Liver (tissue), 9 donors: Measurements from ENCODE around the gene PTPRD. TPM values are rescaled to one million over a fixed set of nuclear protein-coding genes. Genes with fewer than 3 reads are reported as not detected.

Source experiments
- DNase-seq: peaks from one replicate; pipeline ENCODE4 v3.0.0-alpha.2; 2017; ENCODE audit warnings: low spot score
- H3K27ac ChIP-seq, 2 donors: one replicate each; pipeline ENCODE4 v1.7.0; 2013; ENCODE audit warnings: inconsistent platforms in 2 of 2, low read length in 2 of 2, control low read depth in 1 of 2, low read depth in 1 of 2, mild to moderate bottlenecking in 1 of 2
- H3K27me3 ChIP-seq, 4 donors: one replicate each; pipeline versions ENCODE4 v1.6.1 to v1.7.0; 2013; ENCODE audit warnings: low read length in 3 of 4, inconsistent platforms in 1 of 4, mild to moderate bottlenecking in 1 of 4, moderate library complexity in 1 of 4; ENCODE audit not compliant: control insufficient read depth in 4 of 4, insufficient read depth in 4 of 4
- H3K36me3 ChIP-seq, 4 donors: one replicate each; pipeline versions ENCODE4 v1.6.1 to v1.7.0; 2013; ENCODE audit warnings: low read length in 3 of 4, mild to moderate bottlenecking in 3 of 4, low read depth in 1 of 4, moderate library complexity in 1 of 4; ENCODE audit not compliant: control insufficient read depth in 4 of 4, insufficient read depth in 3 of 4
- H3K4me1 ChIP-seq, 4 donors: one replicate each; pipeline versions ENCODE4 v1.6.1 to v1.7.0; 2013; ENCODE audit warnings: low read length in 3 of 4, mild to moderate bottlenecking in 3 of 4, moderate library complexity in 1 of 4; ENCODE audit not compliant: control insufficient read depth in 4 of 4, insufficient read depth in 4 of 4
- H3K4me3 ChIP-seq, 3 donors: one replicate each; pipeline versions ENCODE4 v1.6.1 to v1.7.0; 2013; ENCODE audit warnings: low read length in 3 of 3, control low read depth in 1 of 3, low read depth in 1 of 3, mild to moderate bottlenecking in 1 of 3
- H3K9ac ChIP-seq, 2 donors: one replicate each; pipeline ENCODE4 v1.7.0; 2013; ENCODE audit warnings: low read length in 2 of 2, mild to moderate bottlenecking in 2 of 2, moderate library complexity in 2 of 2, control low read depth in 1 of 2, low read depth in 1 of 2
- H3K9me3 ChIP-seq, 4 donors: one replicate each; pipeline versions ENCODE4 v1.6.1 to v1.7.0; 2013; ENCODE audit warnings: low read length in 3 of 4; ENCODE audit not compliant: control insufficient read depth in 4 of 4
- ATF3 ChIP-seq: IDR thresholded peaks from 2 replicates; pipeline ENCODE4 v1.6.1; 2016; ENCODE audit warnings: antibody characterized with exemption
- CTCF ChIP-seq: fragments of 150-350 bp; IDR thresholded peaks from 2 replicates; pipeline ENCODE4 v1.5.1; 2017; ENCODE audit warnings: improper control_type of control experiment, low read depth, low read length; ENCODE audit not compliant: missing input control
- EGR1 ChIP-seq, 2 donors: IDR thresholded peaks; 2 replicates each; pipeline ENCODE4 v1.6.1; 2016 to 2018; ENCODE audit warnings: antibody characterized with exemption in 2 of 2, low read depth in 2 of 2
- FOXA1 ChIP-seq: IDR thresholded peaks from 2 replicates; pipeline ENCODE4 v1.6.1; 2016; ENCODE audit warnings: antibody characterized with exemption
- FOXA2 ChIP-seq: IDR thresholded peaks from 2 replicates; pipeline ENCODE4 v1.6.1; 2016; ENCODE audit warnings: antibody characterized with exemption
- GABPA ChIP-seq, 2 donors: IDR thresholded peaks in 1 of 2; conservative IDR thresholded peaks in 1 of 2; 2 replicates each; pipeline ENCODE4 v1.6.1; 2016; ENCODE audit warnings: antibody characterized with exemption in 2 of 2, mild to moderate bottlenecking in 1 of 2, moderate library complexity in 1 of 2
- HNF4A ChIP-seq, 2 donors: conservative IDR thresholded peaks; 2 replicates each; pipeline ENCODE4 v1.6.1; 2016; ENCODE audit warnings: antibody characterized with exemption in 2 of 2, mild to moderate bottlenecking in 2 of 2
- HNF4G ChIP-seq: IDR thresholded peaks from 2 replicates; pipeline ENCODE4 v1.6.1; 2016; ENCODE audit warnings: antibody characterized with exemption
- JUND ChIP-seq, 2 donors: IDR thresholded peaks; 2 replicates each; pipeline ENCODE4 v1.6.1; 2016; ENCODE audit warnings: antibody characterized with exemption in 2 of 2
- MAX ChIP-seq: IDR thresholded peaks from 2 replicates; pipeline ENCODE4 v1.6.1; 2016; ENCODE audit warnings: antibody characterized with exemption
- NR2F2 ChIP-seq: IDR thresholded peaks from 2 replicates; pipeline ENCODE4 v1.6.1; 2016; ENCODE audit warnings: antibody characterized with exemption
- RAD21 ChIP-seq, 2 donors: IDR thresholded peaks; 2 replicates each; pipeline ENCODE4 v1.6.1; 2016; ENCODE audit warnings: antibody characterized with exemption in 2 of 2, mild to moderate bottlenecking in 2 of 2
- REST ChIP-seq: IDR thresholded peaks from 2 replicates; pipeline ENCODE4 v1.6.1; 2016; ENCODE audit warnings: antibody characterized with exemption, mild to moderate bottlenecking
- RXRA ChIP-seq, 2 donors: IDR thresholded peaks; 2 replicates each; pipeline ENCODE4 v1.6.1; 2017 to 2018; ENCODE audit warnings: antibody characterized with exemption in 2 of 2, mild to moderate bottlenecking in 1 of 2
- SP1 ChIP-seq: IDR thresholded peaks from 2 replicates; pipeline ENCODE4 v1.6.1; 2018; ENCODE audit warnings: antibody characterized with exemption, mild to moderate bottlenecking
- TAF1 ChIP-seq: conservative IDR thresholded peaks from 2 replicates; pipeline ENCODE4 v1.6.1; 2016; ENCODE audit warnings: antibody characterized with exemption, mild to moderate bottlenecking
- YY1 ChIP-seq: IDR thresholded peaks from 2 replicates; pipeline ENCODE4 v1.6.1; 2016; ENCODE audit warnings: antibody characterized with exemption, mild to moderate bottlenecking
- ZBTB33 ChIP-seq: IDR thresholded peaks from 2 replicates; pipeline ENCODE4 v1.6.1; 2016; ENCODE audit warnings: antibody characterized with exemption
- WGBS: extraction: QIAGEN DNeasy Blood & Tissue Kit; methylation state at CpG from one replicate; pipeline ENCODE4 v1.1.7; 2013; 5-methylcytosine and 5-hydroxymethylcytosine counted together
- polyA plus RNA-seq, 2 donors: library from polyadenylated mRNA; stranded (reverse) in 1 of 2; unstranded in 1 of 2; fragments of 200-250 nt in 1 of 2; fragments of >200 nt in 1 of 2; fragmentation: Nextera tagmentation in 1 of 2; extraction: Ambion mirVana in 1 of 2; gene quantifications; one replicate each; pipeline versions ENCODE4 v1.2.1 to v1.2.3, GENCODE V29; 2013 to 2015
- total RNA-seq, 2 donors: library from RNA; depleted of rRNA; stranded (reverse); fragments of >200 nt; gene quantifications; one replicate each; pipeline ENCODE4 v1.2.3, GENCODE V29; 2014
- donor health status: healthy.
- donor health status: healthy.
- donor health status: healthy.
- donor health status: healthy.
- donor health status: healthy.

Gene PTPRD
- total and polyA plus RNA-seq, 4 donors, result 0.78 to 34.2 (median 4.7) TPM

- TF ChIP-seq REST (no peak), JUND (IDR thresholded peaks at IDR 0.05) (no peak), EGR1 (IDR thresholded peaks at IDR 0.05; ENCODE audit: low read depth in 2 of 2) (no peak)
These were observed 661.1 kb downstream of the PTPRD start (continued) for GRCh38 chr9:9951556-9952160.

GRCh38 chr9:9950813-9951212 is 662.0 kb downstream of the PTPRD start:
- Histone ChIP-seq H3K9ac (no peak overlapping the region), H3K4me1 (no peaks in the 10 kb centered on the region), H3K4me3 (no peak overlapping the region), H3K9me3 (no peaks in the 10 kb centered on the region), H3K36me3 (no peaks in the 10 kb centered on the region), H3K27ac (no peak overlapping the region), H3K27me3 (no peaks in the 10 kb centered on the region)
- 94% methylated on average over 1 of the region's 1 CpG for WGBS
- DNase-seq, result no peak
- no peak for TF ChIP-seq RAD21 (IDR thresholded peaks at IDR 0.05)
- no peak for TF ChIP-seq NR2F2
- no peak for TF ChIP-seq FOXA2
- TF ChIP-seq CTCF, result no peak
- no peak for TF ChIP-seq FOXA1
- no peak for TF ChIP-seq GABPA (IDR thresholded peaks at IDR 0.05 in 1 of 2, conservative IDR thresholded peaks at IDR 0.05 in 1 of 2)
- TF ChIP-seq JUND (IDR thresholded peaks at IDR 0.05), result no peak
- no peak for TF ChIP-seq TAF1
- TF ChIP-seq ZBTB33, result no peak
- no peak for TF ChIP-seq HNF4A (conservative IDR thresholded peaks at IDR 0.05)
- no peak for TF ChIP-seq SP1
- TF ChIP-seq REST, result no peak
- TF ChIP-seq ATF3, result no peak
- no peak for TF ChIP-seq EGR1 (IDR thresholded peaks at IDR 0.05; ENCODE audit: low read depth in 2 of 2)
- no peak for TF ChIP-seq YY1
- no peak for TF ChIP-seq RXRA (IDR thresholded peaks at IDR 0.05)
- TF ChIP-seq HNF4G, result no peak
- no peak for TF ChIP-seq MAX
